ENCODE results near the gene MLLT3.

The MLLT3 gene

GRCh38 chr9:20303996-20304395 lies 318.3 kb downstream of the MLLT3 start:
- DNase-seq (ENCODE audit: low read depth in 3 of 3) = no peak

- DNase-seq (ENCODE audit: low read depth in 3 of 3) = no peak
These were observed 319.2 kb downstream of the MLLT3 start for GRCh38 chr9:20303066-20303465.

- no peak for DNase-seq (ENCODE audit: low read depth in 3 of 3)
These were observed 320.1 kb downstream of the MLLT3 start for GRCh38 chr9:20302197-20302596.

- no peak for DNase-seq (ENCODE audit: low read depth in 3 of 3)
These were observed 321.7 kb downstream of the MLLT3 start for GRCh38 chr9:20300430-20301115.

GRCh38 chr9:20297646-20298084 lies 324.6 kb downstream of the MLLT3 start:
- DNase-seq (ENCODE audit: low read depth in 3 of 3) = no peak

- DNase-seq (ENCODE audit: low read depth in 3 of 3) = no peak
These were observed 326.7 kb downstream of the MLLT3 start for GRCh38 chr9:20295555-20295954.

GRCh38 chr9:20294046-20294750 lies 328.1 kb downstream of the MLLT3 start:
- no peak for DNase-seq (ENCODE audit: low read depth in 3 of 3)

GRCh38 chr9:20292002-20292401 lies 330.3 kb downstream of the MLLT3 start:
- no peak for DNase-seq (ENCODE audit: low read depth in 3 of 3)

Data from stimulated activated CD4-positive, alpha-beta T cell treated with anti-CD3 and anti-CD28 coated beads, TNF-alpha, amount 100 ng/mL, for 4 hours (primary cell).